K562 (cell line): ENCODE measurements around the gene ZNF585A. TPM values are rescaled to one million over a fixed set of nuclear protein-coding genes. Genes with fewer than 3 reads are reported as not detected.

Experiments used
- AFF4 ChIP-seq: sonication (generic); formaldehyde crosslinking; IDR thresholded peaks from 2 replicates; pipeline ENCODE4 v1.8.0; 2023; ENCODE audit warnings: mild to moderate bottlenecking, missing genetic modification reagents
- CBX2 ChIP-seq: fragments of 200-600 bp; sonication (generic); IDR thresholded peaks from one replicate; pipeline ENCODE4 v1.6.1; 2012; ENCODE audit warnings: mild to moderate bottlenecking, low read length, inconsistent platforms; ENCODE audit not compliant: insufficient read depth, poor library complexity, severe bottlenecking
- ETS1 ChIP-seq: conservative IDR thresholded peaks from 2 replicates; pipeline ENCODE4 v1.6.1; 2011; ENCODE audit warnings: low read depth, mild to moderate bottlenecking, low read length; ENCODE audit not compliant: control insufficient read depth
- FOXA3 ChIP-seq, 2 experiments: fragments of 450-650 bp in 1 of 2; sonication (generic) in 1 of 2; formaldehyde crosslinking; IDR thresholded peaks in 1 of 2; conservative IDR thresholded peaks in 1 of 2; 2 replicates each; pipeline versions ENCODE4 v1.4.0 to v1.8.0; 2020 to 2022; ENCODE audit warnings: mild to moderate bottlenecking in 2 of 2, missing genetic modification reagents in 1 of 2
- GTF2F1 ChIP-seq: IDR thresholded peaks from 2 replicates; pipeline ENCODE4 v1.6.1; 2011; ENCODE audit warnings: low read depth, low read length, improper control_type of control experiment
- MBD2 ChIP-seq: sonication (generic); IDR thresholded peaks from 2 replicates; pipeline ENCODE4 v1.6.1; 2016; ENCODE audit warnings: low read depth, borderline replicate concordance
- MYBL2 ChIP-seq, 2 experiments: fragments of 450-650 bp in 1 of 2; sonication (generic) in 1 of 2; formaldehyde crosslinking in 1 of 2; IDR thresholded peaks; 2 replicates each; pipeline versions ENCODE4 v1.6.1 to v1.8.1; 2017 to 2022; ENCODE audit warnings: borderline replicate concordance in 1 of 2, inconsistent platforms in 1 of 2, low read depth in 1 of 2, mild to moderate bottlenecking in 1 of 2, missing genetic modification reagents in 1 of 2, moderate library complexity in 1 of 2
- NR2C1 ChIP-seq, 2 experiments: fragments of 450-650 bp; IDR thresholded peaks; 2 replicates each; pipeline ENCODE4 v1.6.1; 2017; ENCODE audit warnings: mild to moderate bottlenecking in 2 of 2, antibody characterized with exemption in 1 of 2, inconsistent platforms in 1 of 2, missing compliant biosample characterization in 1 of 2, missing genetic modification characterization in 1 of 2
- NR3C1 ChIP-seq: sonication (generic); formaldehyde crosslinking; IDR thresholded peaks from 2 replicates; pipeline ENCODE4 v1.8.1; 2022; ENCODE audit warnings: missing genetic modification reagents
- PCBP2 ChIP-seq: fragments of 200-400 bp; formaldehyde crosslinking; IDR thresholded peaks from 2 replicates; pipeline ENCODE4 v1.6.1; 2018; ENCODE audit warnings: low read length, low read depth, mild to moderate bottlenecking, moderate library complexity; ENCODE audit not compliant: poor library complexity, severe bottlenecking
- SAP30 ChIP-seq: fragments of 200-600 bp; sonication (generic); IDR thresholded peaks from 2 replicates; pipeline ENCODE4 v1.6.1; 2012; ENCODE audit warnings: borderline replicate concordance, low read depth, mild to moderate bottlenecking, moderate library complexity, low read length, control low read depth, inconsistent platforms; ENCODE audit not compliant: insufficient read depth, poor library complexity, severe bottlenecking
- STAT6 ChIP-seq: sonication (generic); formaldehyde crosslinking; IDR thresholded peaks from 2 replicates; pipeline ENCODE4 v1.8.1; 2023; ENCODE audit warnings: mild to moderate bottlenecking, missing genetic modification reagents
- THRB ChIP-seq: fragments of 450-650 bp; formaldehyde crosslinking; conservative IDR thresholded peaks from 2 replicates; pipeline ENCODE4 v1.4.0; 2022; ENCODE audit warnings: mild to moderate bottlenecking, missing genetic modification characterization
- TRIM28 ChIP-seq: fragments of 450-650 bp; IDR thresholded peaks from 2 replicates; pipeline ENCODE4 v1.6.1; 2017
- polyA plus RNA-seq, 8 experiments: library from polyadenylated mRNA; depleted of rRNA in 4 of 8; stranded (reverse) in 5 of 8; unstranded in 3 of 8; fragments of >200 nt; fragmentation: Nextera tagmentation in 2 of 8; fragmentation: Illumina TruSeq in 1 of 8; extraction: Ambion mirVana in 2 of 8; extraction: Trizol in 1 of 8; gene quantifications; 2 replicates each; pipeline versions ENCODE4 v1.2.1 to v1.2.3, GENCODE V29; 2011 to 2014; ENCODE audit warnings: inconsistent platforms in 1 of 8, missing spikeins in 1 of 8
- total RNA-seq, 7 experiments: library from RNA; depleted of rRNA in 6 of 7; stranded (reverse); fragments of >200 nt in 6 of 7; fragmentation: Illumina TruSeq in 2 of 7; extraction: Trizol in 2 of 7; gene quantifications; 2 replicates each; pipeline versions ENCODE4 v1.2.1 to v1.2.3, GENCODE V29; 2011 to 2021; ENCODE audit warnings: low replicate concordance in 1 of 7

The ZNF585A gene
- total and polyA plus RNA-seq, 9 of the 15 experiments (the other 6 are each of a cell fraction or from before 2014, with no cell fraction given) = 5.6 to 31.0 (median 8.5) TPM

GRCh38 chr19:37172368-37173366, at the start of gene ZNF585A (continued):
- TF ChIP-seq NR2C1 (IDR thresholded peaks at IDR 0.05) (peak; percentile 87), NR2C1 (tag; IDR thresholded peaks at IDR 0.05) (peak; percentile 72; the same call in 1 of the 2 replicates), ETS1 (peak; percentile 77), FOXA3 (CRISPR knock-in tag; conservative IDR thresholded peaks at IDR 0.05 in 1 of 2, IDR thresholded peaks at IDR 0.05 in 1 of 2) (peak; percentile 39 to 61; a peak in 3 of 4 replicates), GTF2F1 (no peak), THRB (CRISPR knock-in tag) (peak; percentile 69; the same call in 1 of the 2 replicates), SAP30 (peak; percentile 92), MYBL2 (IDR thresholded peaks at IDR 0.05; ENCODE audit: low read depth) (peak; percentile 55; the same call in 1 of the 2 replicates), MYBL2 (CRISPR knock-in tag; IDR thresholded peaks at IDR 0.05; ENCODE audit: borderline replicate concordance) (no peak), CBX2 (no peak), NR3C1 (CRISPR knock-in tag) (no peak), AFF4 (CRISPR knock-in tag) (no peak), MBD2 (0 out of 2 replicates have a peak, but pooled peaks have one; percentile 52), TRIM28 (no peak; the same call in 1 of the 2 replicates), PCBP2 (no peak), STAT6 (no peak)
